GM12878 (cell line): ENCODE results near the gene TMEM59. TPM values are rescaled to one million over a fixed set of nuclear protein-coding genes. Genes with fewer than 3 reads are reported as not detected.

Source experiments
- ATAC-seq: fragments of 200-7000 bp; cut with Tn5 transposase; 3 replicates; pipeline ENCODE4 v1.9.1; 2020; ENCODE audit warnings: mild to moderate bottlenecking, moderate library complexity
- BruUV-seq: library from RNA; stranded (reverse); fragments of 400-500 nt; replicated peaks from 2 replicates; lab custom pipeline; 2021; lab: Mats Ljungman, UMichigan
- CTCF ChIA-PET: fragments of 300-600 bp; sonication (Branson Sonifier 250); formaldehyde crosslinking; extraction: SDS; loops from one replicate; lab custom pipeline; 2021; ENCODE audit warnings: inconsistent platforms; lab: Yijun Ruan, JAX
- POLR2A ChIA-PET: fragments of 350-600 bp; formaldehyde crosslinking; extraction: SDS; loops from one replicate; lab custom pipeline; 2021; ENCODE audit warnings: inconsistent platforms; lab: Charles Lee
- RAD21 ChIA-PET: fragments of 300-600 bp; sonication (Branson Sonifier 250); formaldehyde crosslinking; loops from one replicate; lab custom pipeline; 2023; ENCODE audit warnings: antibody characterized with exemption; ENCODE audit not compliant: unreplicated experiment; lab: Charles Lee
- SMC1A ChIA-PET: fragments of 300-600 bp; sonication (Branson Sonifier 250); formaldehyde crosslinking; loops from one replicate; lab custom pipeline; 2023; ENCODE audit not compliant: unreplicated experiment, uncharacterized antibody; lab: Charles Lee
- DNase-seq: peaks from one replicate; pipeline ENCODE4 v3.0.0-alpha.2; 2011; ENCODE audit warnings: low read depth, low spot score
- FAIRE-seq: peaks from 3 replicates; lab custom pipeline; 2011; peaks lifted over from hg19 to GRCh38; lab: Jason Lieb, UNC
- H2AFZ ChIP-seq: 2 replicates; pipeline ENCODE4 v1.6.0; 2011; ENCODE audit warnings: low read depth, low read length, control low read depth; ENCODE audit not compliant: control insufficient read depth
- H3K27ac ChIP-seq: 2 replicates; pipeline ENCODE4 v1.5.1; 2011; ENCODE audit warnings: control low read depth; ENCODE audit not compliant: control insufficient read depth, insufficient read depth
- H3K27me3 ChIP-seq, 2 experiments: replicated peaks in 1 of 2; 2 replicates each; pipeline versions ENCODE4 v1.6.0 to v1.6.1; 2011; ENCODE audit warnings: low read length in 1 of 2; ENCODE audit not compliant: control insufficient read depth in 2 of 2, insufficient read depth in 2 of 2
- H3K36me3 ChIP-seq, 2 experiments: 2 replicates each; pipeline ENCODE4 v1.5.1; 2011; ENCODE audit warnings: low read length in 1 of 2; ENCODE audit not compliant: control insufficient read depth in 2 of 2, insufficient read depth in 2 of 2
- H3K4me1 ChIP-seq: 2 replicates; pipeline ENCODE4 v1.6.1; 2011; ENCODE audit warnings: mild to moderate bottlenecking, low read length, moderate library complexity, mixed read lengths; ENCODE audit not compliant: control insufficient read depth, insufficient read depth
- H3K4me2 ChIP-seq: 2 replicates; pipeline ENCODE4 v1.6.0; 2011; ENCODE audit warnings: control low read depth; ENCODE audit not compliant: control insufficient read depth, insufficient read depth
- H3K4me3 ChIP-seq: fragments of 200-600 bp; sonication (generic); 2 replicates; pipeline ENCODE4 v1.5.1; 2016
- H3K79me2 ChIP-seq: 2 replicates; pipeline ENCODE4 v1.6.0; 2011; ENCODE audit warnings: low read length; ENCODE audit not compliant: control insufficient read depth, insufficient read depth
- H3K9ac ChIP-seq: 2 replicates; pipeline ENCODE4 v1.8.0; 2011; ENCODE audit warnings: low read length, control low read depth, mixed read lengths; ENCODE audit not compliant: control insufficient read depth, insufficient read depth
- H3K9me3 ChIP-seq: replicated peaks from 3 replicates; pipeline ENCODE4 v1.5.1; 2011; ENCODE audit warnings: mild to moderate bottlenecking, low read length; ENCODE audit not compliant: control insufficient read depth, insufficient read depth
- H4K20me1 ChIP-seq: 2 replicates; pipeline ENCODE4 v1.6.0; 2011; ENCODE audit not compliant: control insufficient read depth, insufficient read depth
- BCL11A ChIP-seq: IDR thresholded peaks from 2 replicates; pipeline ENCODE4 v1.6.1; 2011; ENCODE audit warnings: low read depth, low read length
- HDGF ChIP-seq: fragments of 450-650 bp; IDR thresholded peaks from 2 replicates; pipeline ENCODE4 v1.6.1; 2016; ENCODE audit warnings: antibody characterized with exemption
- JUND ChIP-seq: IDR thresholded peaks from 2 replicates; pipeline ENCODE4 v1.6.1; 2012; ENCODE audit warnings: low read depth, mild to moderate bottlenecking, low read length, improper control_type of control experiment, moderate library complexity
- NFYA ChIP-seq: IDR thresholded peaks from 2 replicates; pipeline ENCODE4 v1.6.1; 2011; ENCODE audit warnings: low read depth, mild to moderate bottlenecking, low read length, improper control_type of control experiment, borderline replicate concordance
- in situ Hi-C: fragments of 300-500 bp; cut with MboI; formaldehyde crosslinking; loops from 9 replicates; pipeline ENCODE4 v1.14.3; 2018; ENCODE audit warnings: mixed read lengths
- intact Hi-C: fragments of 100-400 bp; cut with micrococcal nuclease; formaldehyde crosslinking; loops from one replicate; pipeline ENCODE4 v1.14.2; 2022; ENCODE audit not compliant: unreplicated experiment
- polyA plus RNA-seq, 11 experiments: library from polyadenylated mRNA; depleted of rRNA in 4 of 11; unstranded in 6 of 11; stranded (reverse) in 5 of 11; fragments of >200 nt; fragmentation: Nextera tagmentation in 4 of 11; fragmentation: Illumina TruSeq in 1 of 11; extraction: Ambion mirVana in 4 of 11; extraction: Trizol in 1 of 11; gene quantifications; 1 replicate in 1 of 11; 2 replicates in 10 of 11; pipeline versions ENCODE4 v1.2.1 to v1.2.3, GENCODE V29; 2011 to 2016; ENCODE audit warnings: inconsistent platforms in 2 of 11, missing spikeins in 2 of 11, low read depth in 1 of 11
- total RNA-seq, 4 experiments: library from RNA; depleted of rRNA in 3 of 4; stranded (reverse); fragments of >200 nt in 3 of 4; fragmentation: Illumina TruSeq in 1 of 4; extraction: Trizol in 1 of 4; gene quantifications; 2 replicates each; pipeline versions ENCODE4 v1.2.1 to v1.2.3, GENCODE V29; 2013 to 2021
- TF ChIP-seq, protein P1 (sequence below): IDR thresholded peaks from 2 replicates; pipeline ENCODE4 v1.6.1; 2011; ENCODE audit warnings: mild to moderate bottlenecking, low read depth, low read length, moderate library complexity; ENCODE audit not compliant: insufficient replicate concordance
- TF ChIP-seq, protein P2 (sequence below): fragments of 450-650 bp; formaldehyde crosslinking; IDR thresholded peaks from 2 replicates; pipeline ENCODE4 v1.4.0; 2022; ENCODE audit warnings: mild to moderate bottlenecking, moderate library complexity
- TF ChIP-seq, protein P3 (sequence below): IDR thresholded peaks from 2 replicates; pipeline ENCODE4 v1.6.1; 2011; ENCODE audit warnings: low read depth, low read length, improper control_type of control experiment, borderline replicate concordance

The TMEM59 gene
- total and polyA plus RNA-seq, 10 of the 15 experiments (the other 5 are each of a cell fraction or from before 2014, with no cell fraction given), result 69.9 to 273 (median 111) TPM

DNA sequence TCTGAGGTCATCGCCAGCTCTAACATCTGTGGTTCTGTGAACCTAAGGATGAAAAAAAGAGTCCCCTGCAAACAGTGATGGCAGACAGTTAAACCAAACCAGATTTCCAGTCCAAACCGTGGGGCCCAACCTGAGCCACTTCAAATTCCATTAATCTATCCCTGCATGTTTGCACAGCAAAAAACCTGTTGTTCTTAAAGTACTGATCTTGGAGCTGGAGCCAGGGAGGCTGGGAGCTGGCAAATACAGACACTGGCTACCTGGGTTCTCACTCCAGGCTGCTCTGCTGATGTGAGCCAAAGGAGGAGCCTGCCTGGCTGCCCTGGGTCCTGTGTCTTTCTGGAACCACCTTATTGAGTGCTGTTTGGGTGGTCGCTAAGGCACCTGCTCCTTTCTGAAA is 51.4 kb downstream of the TMEM59 start (continued):
- TF ChIP-seq, protein P1, sequence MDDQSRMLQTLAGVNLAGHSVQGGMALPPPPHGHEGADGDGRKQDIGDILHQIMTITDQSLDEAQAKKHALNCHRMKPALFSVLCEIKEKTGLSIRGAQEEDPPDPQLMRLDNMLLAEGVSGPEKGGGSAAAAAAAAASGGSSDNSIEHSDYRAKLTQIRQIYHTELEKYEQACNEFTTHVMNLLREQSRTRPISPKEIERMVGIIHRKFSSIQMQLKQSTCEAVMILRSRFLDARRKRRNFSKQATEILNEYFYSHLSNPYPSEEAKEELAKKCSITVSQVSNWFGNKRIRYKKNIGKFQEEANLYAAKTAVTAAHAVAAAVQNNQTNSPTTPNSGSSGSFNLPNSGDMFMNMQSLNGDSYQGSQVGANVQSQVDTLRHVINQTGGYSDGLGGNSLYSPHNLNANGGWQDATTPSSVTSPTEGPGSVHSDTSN, result no peak
- TF ChIP-seq HDGF (no peak), JUND (no peak), BCL11A (no peak), NFYA (no peak)
- TF ChIP-seq, all 136 proteins: peak for 0

DNA sequence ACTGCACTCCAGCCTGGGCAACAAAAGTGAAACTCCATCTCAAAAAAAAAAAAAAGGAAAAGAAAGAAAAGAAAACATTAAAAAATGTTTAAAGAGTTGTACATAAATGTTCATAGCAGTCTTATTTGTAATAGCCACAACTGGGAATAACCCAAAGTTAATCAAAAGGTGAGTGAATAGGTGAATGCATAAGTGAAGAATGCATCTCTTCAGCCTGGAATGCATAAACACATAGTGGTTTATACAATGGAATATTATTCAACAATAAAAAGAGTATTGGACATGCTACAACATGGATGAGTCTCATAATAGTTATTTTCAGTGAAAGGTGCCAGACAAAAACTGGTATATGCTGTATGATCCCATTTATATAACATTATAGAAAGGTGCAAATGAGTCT is 53.1 kb downstream of the TMEM59 start:
- H3K27ac ChIP-seq, result no peak overlapping the region
- FAIRE-seq, result no peak
- H3K27me3 ChIP-seq, result no peaks in the 10 kb centered on the region
- no peak for DNase-seq
- SMC1A ChIA-PET, result no interaction called here
- CTCF ChIA-PET, result no interaction called here
- TF ChIP-seq, protein P2, sequence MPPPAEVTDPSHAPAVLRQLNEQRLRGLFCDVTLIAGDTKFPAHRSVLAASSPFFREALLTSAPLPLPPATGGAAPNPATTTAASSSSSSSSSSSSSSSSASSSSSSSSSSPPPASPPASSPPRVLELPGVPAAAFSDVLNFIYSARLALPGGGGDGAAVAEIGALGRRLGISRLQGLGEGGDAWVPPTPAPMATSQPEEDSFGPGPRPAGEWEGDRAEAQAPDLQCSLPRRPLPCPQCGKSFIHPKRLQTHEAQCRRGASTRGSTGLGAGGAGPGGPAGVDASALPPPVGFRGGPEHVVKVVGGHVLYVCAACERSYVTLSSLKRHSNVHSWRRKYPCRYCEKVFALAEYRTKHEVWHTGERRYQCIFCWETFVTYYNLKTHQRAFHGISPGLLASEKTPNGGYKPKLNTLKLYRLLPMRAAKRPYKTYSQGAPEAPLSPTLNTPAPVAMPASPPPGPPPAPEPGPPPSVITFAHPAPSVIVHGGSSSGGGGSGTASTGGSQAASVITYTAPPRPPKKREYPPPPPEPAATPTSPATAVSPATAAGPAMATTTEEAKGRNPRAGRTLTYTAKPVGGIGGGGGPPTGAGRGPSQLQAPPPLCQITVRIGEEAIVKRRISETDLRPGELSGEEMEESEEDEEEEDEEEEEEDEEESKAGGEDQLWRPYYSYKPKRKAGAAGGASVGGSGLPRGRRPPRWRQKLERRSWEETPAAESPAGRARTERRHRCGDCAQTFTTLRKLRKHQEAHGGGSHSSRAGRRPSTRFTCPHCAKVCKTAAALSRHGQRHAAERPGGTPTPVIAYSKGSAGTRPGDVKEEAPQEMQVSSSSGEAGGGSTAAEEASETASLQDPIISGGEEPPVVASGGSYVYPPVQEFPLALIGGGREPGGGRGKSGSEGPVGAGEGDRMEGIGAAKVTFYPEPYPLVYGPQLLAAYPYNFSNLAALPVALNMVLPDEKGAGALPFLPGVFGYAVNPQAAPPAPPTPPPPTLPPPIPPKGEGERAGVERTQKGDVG, result no peak
- TF ChIP-seq, protein P3, sequence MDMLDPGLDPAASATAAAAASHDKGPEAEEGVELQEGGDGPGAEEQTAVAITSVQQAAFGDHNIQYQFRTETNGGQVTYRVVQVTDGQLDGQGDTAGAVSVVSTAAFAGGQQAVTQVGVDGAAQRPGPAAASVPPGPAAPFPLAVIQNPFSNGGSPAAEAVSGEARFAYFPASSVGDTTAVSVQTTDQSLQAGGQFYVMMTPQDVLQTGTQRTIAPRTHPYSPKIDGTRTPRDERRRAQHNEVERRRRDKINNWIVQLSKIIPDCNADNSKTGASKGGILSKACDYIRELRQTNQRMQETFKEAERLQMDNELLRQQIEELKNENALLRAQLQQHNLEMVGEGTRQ, result no peak
- intact Hi-C loops, result no loop called here
- H3K9ac ChIP-seq, result no peak overlapping the region
- no peaks in the 10 kb centered on the region for H4K20me1 ChIP-seq
- H3K9me3 ChIP-seq, result no peaks in the 10 kb centered on the region; the same call in 2 of the 3 replicates
- ATAC-seq, result no peak
- no peak overlapping the region for H3K4me3 ChIP-seq
- RAD21 ChIA-PET, result no interaction called here
- no peak overlapping the region for H3K4me2 ChIP-seq
- no peak overlapping the region for H2AFZ ChIP-seq
- H3K36me3 ChIP-seq, result no peaks in the 10 kb centered on the region
- no peaks in the 10 kb centered on the region for H3K79me2 ChIP-seq
- POLR2A ChIA-PET, result no interaction called here
- no TSS peak for BruUV-seq
- in situ Hi-C loops, result no loop called here
- no peaks in the 10 kb centered on the region for H3K4me1 ChIP-seq
